Femur (tissue), 1 donor: ENCODE data around the gene CLEC5A.
"Not testable (repeated sequence)": the region's sequence is repeated elsewhere in the genome, so short reads cannot be mapped to it uniquely, and the experiment has no call there.

Source experiments
- DNase-seq: peaks from one replicate; pipeline ENCODE4 v3.0.0-alpha.2; 2017

CLEC5A gene

DNA sequence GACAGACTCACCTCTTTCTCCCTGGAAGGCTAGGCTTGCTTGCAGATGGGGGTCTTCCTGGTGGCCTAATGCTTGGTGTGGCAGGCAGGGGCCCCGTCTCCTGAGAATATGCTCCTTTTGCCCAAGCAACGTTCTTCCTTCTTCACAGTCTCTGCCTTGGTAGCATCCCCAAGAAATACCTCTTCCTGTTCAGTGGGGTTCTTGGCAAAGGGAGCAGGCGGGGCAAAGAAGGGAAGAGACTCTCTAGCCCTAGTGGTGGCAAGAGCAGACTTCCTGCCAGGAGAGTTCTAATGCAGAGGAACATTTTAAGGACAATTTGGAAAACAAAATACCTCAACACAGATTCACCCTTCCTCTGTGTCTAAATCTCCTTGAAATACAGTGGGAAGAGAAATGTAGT is at the start of gene CLEC5A:
Gene CLEC5A, minus strand, starts transcription at position 179 of the 400 bp plus-strand sequence. CDS start 682 bp downstream, outside the sequence.
- no peak for DNase-seq

DNA sequence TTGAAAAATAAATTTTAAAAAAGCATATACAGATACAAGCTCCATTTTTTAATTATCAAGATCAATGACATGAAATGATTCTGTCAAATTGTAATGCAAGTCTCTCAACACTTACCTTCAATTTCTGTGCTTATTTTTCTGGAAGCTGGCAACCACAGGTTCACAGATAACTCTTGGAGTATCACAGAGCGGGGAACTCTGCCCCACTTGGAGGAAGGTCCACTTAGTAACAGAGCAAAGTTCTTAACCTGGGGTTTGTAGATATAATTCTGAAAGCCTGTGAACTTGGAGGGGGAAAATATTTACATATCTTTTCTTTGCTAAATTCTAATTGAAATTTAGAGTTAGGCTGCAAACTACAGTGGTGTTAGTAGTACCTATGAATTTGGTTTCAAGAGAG is 46.6 kb upstream of the CLEC5A start:
- no peak for DNase-seq

- DNase-seq: no peak
Measured at GRCh38 chr7:141992688-141993087, 45.9 kb upstream of the CLEC5A start.

- no peak for DNase-seq
Measured at GRCh38 chr7:141992156-141992555, 45.4 kb upstream of the CLEC5A start.

GRCh38 chr7:141991140-141991539 is 44.4 kb upstream of the CLEC5A start:
- no peak for DNase-seq

DNA sequence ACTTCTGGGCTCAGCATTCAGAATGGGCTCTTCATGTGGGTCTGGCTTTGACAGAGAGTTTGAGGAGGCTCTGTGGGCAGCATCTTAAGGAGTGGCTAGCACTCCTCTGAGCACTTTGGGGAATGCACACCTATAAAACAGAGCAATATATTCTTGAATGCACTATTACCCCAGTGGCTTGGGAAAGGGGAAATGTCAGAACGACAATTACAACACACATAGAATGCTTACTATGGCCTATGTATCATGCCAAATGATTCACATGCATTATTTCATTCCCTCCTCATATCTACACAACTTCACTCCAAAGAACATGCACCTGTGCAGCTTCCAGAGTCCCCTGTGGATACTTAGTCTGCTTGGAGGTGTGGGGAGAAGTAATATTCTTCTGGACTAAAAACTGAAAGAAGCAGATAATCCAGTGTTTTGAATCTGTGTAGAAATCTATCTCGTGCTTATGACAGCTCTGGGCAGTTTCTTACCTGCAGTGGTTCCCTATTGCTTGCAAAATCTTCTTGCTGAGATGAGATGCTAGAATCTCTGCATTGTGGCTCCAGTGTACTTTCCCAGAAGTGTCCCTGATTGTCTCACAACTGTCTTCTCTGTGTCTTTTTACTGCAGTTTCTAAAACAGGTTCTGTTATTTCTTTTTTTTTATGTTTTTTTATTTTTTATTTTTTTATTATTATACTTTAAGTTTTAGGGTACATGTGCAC is 43.4 kb upstream of the CLEC5A start:
- DNase-seq: no peak

DNA sequence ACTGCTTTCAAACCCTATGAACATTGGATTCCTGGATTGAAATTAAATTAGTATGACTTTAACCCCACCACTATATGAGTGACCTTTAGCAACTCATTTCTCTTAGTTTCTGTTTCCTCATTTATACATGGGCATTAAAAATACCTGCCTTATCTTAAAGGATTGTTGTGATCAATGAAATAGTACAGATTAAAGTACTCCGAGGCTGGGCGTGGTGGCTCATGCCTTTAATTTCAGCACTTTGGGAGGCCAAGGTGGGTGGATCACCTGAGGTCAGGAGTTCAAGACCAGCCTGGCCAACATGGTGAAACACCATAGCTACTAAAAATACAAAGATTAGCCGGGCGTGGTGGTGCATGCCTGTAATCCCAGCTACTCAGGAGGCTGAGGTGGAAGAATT is 41.0 kb upstream of the CLEC5A start:
- DNase-seq: not testable (repeated sequence)

GRCh38 chr7:141986923-141987322 is 40.1 kb upstream of the CLEC5A start:
- DNase-seq: no peak

- DNase-seq: not testable (repeated sequence)
Measured at GRCh38 chr7:141985926-141986325, 39.2 kb upstream of the CLEC5A start.

DNA sequence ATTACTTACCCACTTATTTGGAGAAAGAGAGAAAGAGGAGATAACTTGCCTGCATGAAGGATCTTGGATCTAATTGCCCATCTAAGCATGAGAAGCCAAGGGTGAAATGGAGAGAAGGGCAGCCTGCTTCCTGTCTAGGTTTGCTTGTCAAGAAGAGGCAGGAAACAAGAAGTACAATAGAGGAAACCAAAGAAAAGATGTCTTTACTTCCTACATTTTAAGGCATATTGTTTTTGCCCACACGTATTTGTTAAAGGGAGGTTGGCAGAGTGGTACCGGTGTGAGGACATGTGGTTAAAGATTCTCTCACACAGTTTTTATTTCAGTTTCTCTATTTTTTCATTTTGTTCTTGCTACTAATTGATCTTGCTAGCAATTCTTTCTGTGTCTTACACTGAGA is 32.8 kb upstream of the CLEC5A start:
- DNase-seq: no peak

DNA sequence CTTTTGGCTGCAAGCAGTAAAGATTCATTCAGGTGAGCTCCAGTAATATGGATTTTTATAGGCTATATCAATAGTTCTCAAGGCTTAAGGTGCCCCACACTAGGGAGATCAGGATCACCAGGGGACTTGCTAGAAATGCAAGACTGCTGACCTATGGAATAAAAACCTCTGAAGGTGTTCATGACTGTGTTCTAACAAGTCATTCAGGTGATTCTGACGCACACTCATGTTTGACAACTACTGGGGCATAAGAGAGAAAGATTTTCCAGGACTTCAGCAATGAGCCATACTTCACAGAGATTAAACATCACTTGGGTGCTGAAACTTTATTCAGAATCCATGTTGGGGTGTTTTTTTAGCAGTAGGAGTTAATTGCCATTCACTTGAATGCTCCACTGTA is 31.6 kb upstream of the CLEC5A start:
- no peak for DNase-seq

DNA sequence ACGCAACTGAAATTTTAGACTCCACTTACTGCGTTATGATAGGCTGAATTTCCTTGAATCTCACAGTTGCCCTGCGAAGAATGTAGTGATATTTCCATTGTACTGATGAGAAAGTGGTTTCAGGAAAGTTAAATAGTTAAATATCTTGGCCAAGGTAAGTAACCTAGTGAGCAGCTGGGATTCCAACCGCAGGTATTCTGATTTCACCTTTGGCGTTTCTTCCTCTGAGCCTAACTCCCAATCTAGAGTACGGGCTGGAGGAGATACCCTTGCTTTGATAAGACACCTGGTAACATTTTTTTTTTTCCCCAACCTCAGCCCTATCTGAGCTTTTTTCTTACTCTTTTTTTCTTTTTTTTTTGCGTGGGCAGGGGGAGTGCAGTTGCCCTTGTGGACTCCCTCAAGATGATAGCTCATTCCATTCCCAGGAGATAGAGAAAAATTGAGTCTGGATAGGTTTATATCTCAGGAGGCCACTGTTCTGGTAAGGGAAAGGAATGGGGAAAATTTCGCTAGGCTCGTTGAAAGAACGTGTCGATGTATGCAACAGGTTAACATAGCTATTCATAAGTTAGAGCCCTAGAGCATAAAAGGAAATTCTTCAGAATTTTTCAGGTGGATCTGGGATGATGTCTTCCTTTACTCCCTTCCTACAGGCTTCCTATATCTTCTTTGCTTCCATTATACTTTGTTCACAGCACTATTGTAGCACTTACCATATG is 29.9 kb upstream of the CLEC5A start:
- DNase-seq: no peak

GRCh38 chr7:141975806-141976523 is 29.2 kb upstream of the CLEC5A start:
- DNase-seq: peak; percentile 67

DNA sequence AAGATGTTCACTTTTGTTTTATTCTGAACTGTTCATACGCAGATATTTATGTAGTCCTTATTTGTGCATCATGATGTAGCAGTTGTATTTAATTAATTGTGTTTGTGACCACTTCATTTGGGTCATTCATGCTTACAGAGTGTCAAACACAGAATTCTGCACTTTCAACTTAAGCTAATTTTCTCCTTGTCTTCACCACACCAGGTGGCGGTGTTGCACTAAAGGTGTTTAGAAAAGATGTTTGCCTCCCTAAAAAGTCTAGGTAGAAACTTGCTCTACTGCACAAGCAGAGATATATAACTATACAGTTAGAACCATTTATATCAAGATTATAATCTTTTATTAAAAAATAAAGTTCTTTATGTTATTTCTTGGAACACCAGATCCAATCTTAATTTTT is 28.1 kb upstream of the CLEC5A start:
- DNase-seq: no peak

DNA sequence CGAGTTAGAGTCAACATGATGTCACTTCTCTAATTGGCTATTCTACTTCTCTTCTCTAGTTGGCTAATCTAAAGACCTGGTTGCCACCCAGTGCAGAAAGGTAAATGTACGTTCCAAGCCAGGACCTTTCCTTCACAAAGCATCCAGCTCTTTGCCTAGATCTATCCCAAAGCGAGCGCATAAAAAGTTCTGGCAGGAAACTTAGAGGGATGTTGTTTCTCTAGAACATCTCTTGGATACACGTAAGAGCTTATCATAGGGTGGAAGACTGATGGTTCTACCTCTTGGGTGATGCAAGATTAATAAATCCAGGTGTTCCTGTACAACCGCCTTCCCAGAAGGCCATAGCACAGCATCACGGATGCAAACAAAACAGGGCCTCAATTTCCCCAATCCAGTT is 26.9 kb upstream of the CLEC5A start, which contains the start of gene TAS2R38:
Gene TAS2R38, minus strand, starts transcription at position 101 of the 400 bp plus-strand sequence. Its CDS starts 84 bp downstream, at position 17.
- DNase-seq: no peak

DNA sequence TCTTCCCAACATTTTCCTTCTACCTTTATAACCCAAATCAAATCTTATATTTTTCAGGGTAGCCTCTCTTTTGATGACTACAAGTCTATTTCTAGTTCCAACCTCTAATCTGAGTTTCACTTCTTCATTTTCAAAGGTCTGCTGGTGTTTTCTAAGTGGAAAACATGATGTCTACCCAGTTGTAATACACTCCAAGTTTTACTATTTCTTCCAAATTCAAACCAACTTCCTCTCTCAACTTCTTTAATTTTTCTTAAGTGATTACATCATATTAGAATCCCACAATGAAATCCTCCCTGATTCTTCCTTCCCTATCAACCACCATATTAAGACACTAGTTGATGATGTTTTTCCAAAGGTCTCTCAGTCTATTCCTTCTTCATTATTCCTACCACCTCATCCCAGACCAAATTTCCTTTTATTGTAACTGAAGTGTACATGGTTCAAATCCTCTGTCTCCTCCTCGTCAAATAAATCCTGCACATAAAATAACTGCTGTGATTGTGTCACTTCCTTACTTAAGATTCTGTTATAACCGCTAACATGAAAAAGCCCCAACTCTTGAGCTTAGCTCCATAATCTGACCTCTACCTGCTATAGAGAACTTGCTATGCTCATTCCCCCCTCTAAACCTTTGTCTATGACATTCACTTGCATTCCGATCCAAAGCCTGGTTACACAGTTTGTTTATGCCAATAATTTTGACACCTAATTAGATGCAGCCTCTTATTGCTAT is 14.1 kb upstream of the CLEC5A start:
- DNase-seq: no peak

DNA sequence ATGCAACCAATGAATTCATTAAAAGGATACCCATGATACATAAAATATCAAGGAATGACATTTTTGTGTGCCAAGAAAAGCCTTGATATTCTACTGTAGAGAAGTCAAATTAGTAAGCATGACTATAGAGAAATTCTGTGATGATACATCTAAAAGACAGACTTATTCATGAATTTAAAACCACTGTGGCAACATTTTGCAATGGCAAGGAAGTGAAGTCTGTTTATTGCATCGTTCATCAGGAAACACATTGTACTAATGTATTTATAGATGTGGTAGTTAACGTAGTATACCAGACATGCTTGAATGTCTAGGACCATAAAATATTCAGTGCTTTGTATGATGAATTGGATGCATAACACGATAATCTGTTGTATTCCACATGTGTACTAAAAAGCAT is 9.3 kb upstream of the CLEC5A start:
- no peak for DNase-seq

DNA sequence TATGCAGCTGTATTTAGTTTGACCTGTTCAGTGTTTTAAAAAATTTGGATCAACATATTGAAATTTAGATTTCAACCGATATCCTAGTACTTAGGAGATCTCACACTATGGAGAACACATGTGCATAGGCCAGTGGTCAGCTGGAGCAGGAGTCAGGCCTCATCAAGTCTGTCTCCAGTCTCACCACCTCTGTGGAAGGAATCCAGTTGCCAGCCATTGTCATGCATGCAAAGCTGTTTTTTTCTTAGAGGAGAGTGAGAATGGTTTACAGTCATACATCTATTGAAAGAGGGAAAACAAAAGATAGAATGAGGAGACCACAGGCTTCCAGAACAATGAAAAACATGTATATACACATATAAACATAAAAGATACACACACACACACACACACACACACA is 7.6 kb upstream of the CLEC5A start:
- DNase-seq: no peak

- DNase-seq: no peak
Measured at GRCh38 chr7:141952461-141952860, 5.7 kb upstream of the CLEC5A start.

- no peak for DNase-seq
Measured at GRCh38 chr7:141950806-141951205, 4.0 kb upstream of the CLEC5A start.

GRCh38 chr7:141949911-141950310 is 3.1 kb upstream of the CLEC5A start:
- no peak for DNase-seq

DNA sequence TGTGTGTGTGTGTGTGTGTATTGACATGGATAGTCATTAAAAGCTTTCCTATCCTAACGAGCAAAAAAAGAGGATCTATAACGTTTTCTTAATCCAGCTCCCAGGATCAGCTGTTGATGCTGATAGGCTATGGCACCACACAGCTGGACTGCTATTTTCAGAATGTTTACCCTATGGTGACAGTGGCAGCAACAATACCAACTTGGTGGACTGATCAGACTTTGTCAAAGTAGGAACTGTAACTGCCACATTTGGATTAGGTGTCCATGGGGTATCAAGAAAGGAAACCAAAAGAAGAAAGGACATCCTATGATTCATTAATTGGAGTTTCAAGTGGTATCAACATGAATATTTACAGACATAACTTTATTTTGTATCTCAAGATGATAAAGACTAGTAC is 2.7 kb upstream of the CLEC5A start:
- DNase-seq: no peak

DNA sequence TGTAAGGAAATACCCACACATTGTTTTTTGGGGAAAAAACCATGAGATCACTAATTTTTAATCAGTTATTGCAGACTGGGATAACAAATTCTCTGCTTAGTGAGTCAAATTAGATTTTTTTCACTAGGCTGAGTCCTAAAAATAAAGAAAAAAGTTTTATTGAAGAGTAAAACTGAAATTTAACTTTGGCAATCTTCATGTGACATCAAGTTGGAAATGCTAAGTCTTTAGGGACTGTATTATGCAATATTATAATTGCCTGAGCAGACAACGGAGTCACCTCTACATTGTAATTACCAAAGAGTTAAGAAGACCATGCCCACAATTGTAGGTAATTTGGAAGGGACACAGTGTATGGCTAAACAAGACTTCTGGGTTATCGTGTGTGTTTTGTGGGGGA is 2.2 kb upstream of the CLEC5A start:
- no peak for DNase-seq
